Measurements from ENCODE around the gene CTDSPL2. TPM values are rescaled to one million over a fixed set of nuclear protein-coding genes. Genes with fewer than 3 reads are reported as not detected.
A peak's percentile ranks its signal among the peaks of the same experiment; 100 is the strongest.

CTDSPL2 gene
- total RNA-seq, 1 experiment from 2014 or later: 99.7 TPM

DNA sequence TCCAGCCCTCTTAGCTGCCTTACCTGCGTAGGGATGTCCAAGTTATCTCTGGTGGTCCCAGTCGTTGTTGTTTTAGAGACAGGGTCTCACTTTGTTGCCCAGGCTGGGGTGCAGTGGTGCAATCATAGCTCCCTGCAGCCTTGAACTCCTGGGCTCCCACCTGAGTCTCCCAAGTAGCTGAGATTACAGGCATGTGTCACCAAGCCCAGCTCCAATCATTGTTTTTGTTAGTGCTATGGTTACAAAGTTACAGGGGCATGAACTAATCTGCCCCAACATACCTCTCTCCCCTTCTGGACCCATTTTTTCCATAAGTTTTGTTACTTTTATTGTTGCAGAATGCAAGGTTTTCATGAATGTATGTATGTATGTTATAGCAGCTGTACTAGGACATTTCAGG is 54.7 kb downstream of the CTDSPL2 start:
- TF ChIP-seq, protein P1, sequence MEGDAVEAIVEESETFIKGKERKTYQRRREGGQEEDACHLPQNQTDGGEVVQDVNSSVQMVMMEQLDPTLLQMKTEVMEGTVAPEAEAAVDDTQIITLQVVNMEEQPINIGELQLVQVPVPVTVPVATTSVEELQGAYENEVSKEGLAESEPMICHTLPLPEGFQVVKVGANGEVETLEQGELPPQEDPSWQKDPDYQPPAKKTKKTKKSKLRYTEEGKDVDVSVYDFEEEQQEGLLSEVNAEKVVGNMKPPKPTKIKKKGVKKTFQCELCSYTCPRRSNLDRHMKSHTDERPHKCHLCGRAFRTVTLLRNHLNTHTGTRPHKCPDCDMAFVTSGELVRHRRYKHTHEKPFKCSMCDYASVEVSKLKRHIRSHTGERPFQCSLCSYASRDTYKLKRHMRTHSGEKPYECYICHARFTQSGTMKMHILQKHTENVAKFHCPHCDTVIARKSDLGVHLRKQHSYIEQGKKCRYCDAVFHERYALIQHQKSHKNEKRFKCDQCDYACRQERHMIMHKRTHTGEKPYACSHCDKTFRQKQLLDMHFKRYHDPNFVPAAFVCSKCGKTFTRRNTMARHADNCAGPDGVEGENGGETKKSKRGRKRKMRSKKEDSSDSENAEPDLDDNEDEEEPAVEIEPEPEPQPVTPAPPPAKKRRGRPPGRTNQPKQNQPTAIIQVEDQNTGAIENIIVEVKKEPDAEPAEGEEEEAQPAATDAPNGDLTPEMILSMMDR (conservative IDR thresholded peaks at IDR 0.05; ENCODE audit: low read depth, low read length): no peak
- no peak for TF ChIP-seq EZH2 (IDR thresholded peaks at IDR 0.05; ENCODE audit: borderline replicate concordance, low read depth, low read length, poor library complexity, severe bottlenecking)
- BruUV-seq (replicated peaks): no TSS peak
- H3K9me3 ChIP-seq (ENCODE audit: low read depth, low read length, poor library complexity, severe bottlenecking): no peaks in the 10 kb centered on the region
- intact Hi-C loops (cut with micrococcal nuclease; ENCODE audit: unreplicated experiment): no loop called here
- no peaks in the 10 kb centered on the region for H3K27me3 ChIP-seq (replicated peaks; ENCODE audit: insufficient read depth, low read depth, low read length, poor library complexity)
- no peak for DNase-seq (ENCODE audit: low spot score)
- H3K36me3 ChIP-seq (ENCODE audit: insufficient read depth, low read length, poor library complexity, severe bottlenecking): peaks cover 24% of the 10 kb centered on the region
- H3K27ac ChIP-seq (ENCODE audit: low read depth, low read length, poor library complexity, severe bottlenecking): no peak overlapping the region
- H3K4me1 ChIP-seq (ENCODE audit: insufficient read depth, low read length, poor library complexity, severe bottlenecking): peaks cover 7% of the 10 kb centered on the region
- ChIA-PET CTCF (interaction anchor here (0.7 kb wide), 1 partner anchor 19 kb away, joined by 15 read pairs; no protein-coding TSS in a partner anchor), POLR2A (ENCODE audit: low non-redundant PET) (interaction anchor here (0.5 kb wide), 1 partner anchor 21 kb away, joined by 3 read pairs; no protein-coding TSS in a partner anchor)
- no peak overlapping the region for H3K4me3 ChIP-seq (ENCODE audit: low read depth, low read length, poor library complexity, severe bottlenecking)

DNA sequence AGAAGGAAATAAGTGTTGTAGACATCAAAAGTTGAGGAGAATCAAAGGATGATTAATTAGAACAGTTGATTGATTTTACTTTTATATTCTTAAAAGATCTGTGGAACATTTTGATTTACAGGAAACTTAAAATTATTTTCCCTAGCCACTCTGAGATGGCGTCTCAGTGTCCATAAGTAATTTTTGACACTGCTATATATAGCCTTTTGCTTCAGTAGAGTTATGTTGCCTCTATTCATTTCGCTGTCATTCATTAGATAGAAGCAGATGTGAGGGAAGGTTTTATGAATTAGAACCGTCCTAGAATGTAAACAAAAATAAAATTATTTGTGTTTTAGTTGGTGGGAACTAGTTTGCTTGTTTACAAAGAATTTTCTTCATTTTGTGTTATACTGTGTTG is 58.5 kb downstream of the CTDSPL2 start:
- intact Hi-C loops (cut with micrococcal nuclease; ENCODE audit: unreplicated experiment): no loop called here
- ChIA-PET CTCF (no interaction called here), POLR2A (ENCODE audit: low non-redundant PET) (no interaction called here)
- no peak for TF ChIP-seq EZH2 (IDR thresholded peaks at IDR 0.05; ENCODE audit: borderline replicate concordance, low read depth, low read length, poor library complexity, severe bottlenecking)
- TF ChIP-seq, protein P1 (conservative IDR thresholded peaks at IDR 0.05; ENCODE audit: low read depth, low read length): no peak
- H3K9me3 ChIP-seq (ENCODE audit: low read depth, low read length, poor library complexity, severe bottlenecking): no peaks in the 10 kb centered on the region
- no TSS peak for BruUV-seq (replicated peaks)
- peaks cover 7% of the 10 kb centered on the region for H3K4me1 ChIP-seq (ENCODE audit: insufficient read depth, low read length, poor library complexity, severe bottlenecking)
- H3K4me3 ChIP-seq (ENCODE audit: low read depth, low read length, poor library complexity, severe bottlenecking): no peak overlapping the region
- no peak for DNase-seq (ENCODE audit: low spot score)
- no peaks in the 10 kb centered on the region for H3K27me3 ChIP-seq (replicated peaks; ENCODE audit: insufficient read depth, low read depth, low read length, poor library complexity)
- no peak overlapping the region for H3K27ac ChIP-seq (ENCODE audit: low read depth, low read length, poor library complexity, severe bottlenecking)
- H3K36me3 ChIP-seq (ENCODE audit: insufficient read depth, low read length, poor library complexity, severe bottlenecking): peaks cover 53% of the 10 kb centered on the region

DNA sequence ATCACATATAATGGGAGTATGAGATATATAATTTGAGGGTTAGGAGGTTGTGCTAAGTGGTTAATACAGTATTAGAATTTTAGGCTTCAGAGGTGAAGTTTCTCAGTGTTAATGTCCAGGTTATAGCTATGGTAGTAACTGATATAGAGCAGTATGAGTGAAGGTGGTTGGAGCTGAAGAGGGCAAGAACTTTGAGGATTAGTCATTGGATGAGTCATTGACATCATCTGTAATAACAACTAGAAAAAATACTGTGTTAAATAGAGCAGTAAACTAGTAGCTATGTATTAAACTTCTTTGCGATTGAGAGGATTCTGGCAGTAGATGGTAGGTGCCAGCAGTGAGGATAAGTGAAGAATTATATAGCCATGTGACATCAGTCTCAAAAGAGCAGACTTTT is 62.0 kb downstream of the CTDSPL2 start:
- Histone ChIP-seq H3K27me3 (replicated peaks; ENCODE audit: insufficient read depth, low read depth, low read length, poor library complexity) (no peaks in the 10 kb centered on the region), H3K4me3 (ENCODE audit: low read depth, low read length, poor library complexity, severe bottlenecking) (no peak overlapping the region), H3K4me1 (ENCODE audit: insufficient read depth, low read length, poor library complexity, severe bottlenecking) (peaks cover 7% of the 10 kb centered on the region), H3K9me3 (ENCODE audit: low read depth, low read length, poor library complexity, severe bottlenecking) (no peaks in the 10 kb centered on the region), H3K27ac (ENCODE audit: low read depth, low read length, poor library complexity, severe bottlenecking) (no peak overlapping the region), H3K36me3 (ENCODE audit: insufficient read depth, low read length, poor library complexity, severe bottlenecking) (peaks cover 68% of the 10 kb centered on the region)
- intact Hi-C loops (cut with micrococcal nuclease; ENCODE audit: unreplicated experiment): no loop called here
- ChIA-PET CTCF (no interaction called here), POLR2A (ENCODE audit: low non-redundant PET) (no interaction called here)
- no TSS peak for BruUV-seq (replicated peaks)
- DNase-seq (ENCODE audit: low spot score): peak; percentile 21
- TF ChIP-seq EZH2 (IDR thresholded peaks at IDR 0.05; ENCODE audit: borderline replicate concordance, low read depth, low read length, poor library complexity, severe bottlenecking): no peak
- TF ChIP-seq, protein P1 (conservative IDR thresholded peaks at IDR 0.05; ENCODE audit: low read depth, low read length): no peak

Data from A673 (cell line).